ENCODE data around the gene ANXA11. TPM values are rescaled to one million over a fixed set of nuclear protein-coding genes. Genes with fewer than 3 reads are reported as not detected.
"Not testable (repeated sequence)": the region's sequence is repeated elsewhere in the genome, so short reads cannot be mapped to it uniquely, and the experiment has no call there.

ANXA11 gene
- total RNA-seq, 1 experiment from 2014 or later: 68.1 TPM

GRCh38 chr10:80214368-80214982 lies 9.1 kb upstream of the ANXA11 start:
- not testable (repeated sequence) for H3K27me3 Mint-ChIP-seq (ENCODE audit: low read depth); H3K23ac ChIP-seq (ENCODE audit: insufficient read length, low read depth, low read length); H3K4me2 ChIP-seq (ENCODE audit: insufficient read depth, insufficient read length, low read length); H2BK15ac ChIP-seq (ENCODE audit: low read depth, low read length); H2BK120ac ChIP-seq (ENCODE audit: low read depth, low read length, poor library complexity, severe bottlenecking); H3K18ac ChIP-seq (ENCODE audit: insufficient read length, low read depth, low read length); H3K79me1 ChIP-seq (ENCODE audit: insufficient read depth, low read depth, low read length, poor library complexity, severe bottlenecking); H3K4me1 ChIP-seq (ENCODE audit: insufficient read depth, low read length); H2BK12ac ChIP-seq (ENCODE audit: insufficient read length, low read depth, low read length); H3K4me3 Mint-ChIP-seq; H4K8ac ChIP-seq (replicated peaks; ENCODE audit: insufficient read length, low read depth, low read length); H3K27me3 ChIP-seq (ENCODE audit: insufficient read depth, low read length); H3K36me3 Mint-ChIP-seq (ENCODE audit: insufficient read depth in 1 of 3, low read depth in 3 of 3); H3K27ac Mint-ChIP-seq; H3K9ac ChIP-seq (ENCODE audit: extremely low read depth, insufficient read length, low read length); H4K91ac ChIP-seq (ENCODE audit: insufficient read length, low read depth, low read length); H3K4me1 Mint-ChIP-seq; H3K14ac ChIP-seq (ENCODE audit: insufficient read depth, low read length); H2AK5ac ChIP-seq (ENCODE audit: insufficient read length, low read length); DNase-seq; H2AFZ ChIP-seq (ENCODE audit: low read length); H3K79me2 ChIP-seq (ENCODE audit: insufficient read depth, low read length); H2BK20ac ChIP-seq (ENCODE audit: low read depth, low read length, poor library complexity, severe bottlenecking); H3T11ph ChIP-seq (ENCODE audit: low read length); H2BK5ac ChIP-seq (ENCODE audit: insufficient read length, low read length); H3K56ac ChIP-seq (ENCODE audit: insufficient read length, low read depth, low read length); H4K5ac ChIP-seq (ENCODE audit: insufficient read length, low read depth, low read length); H3K9me3 ChIP-seq (ENCODE audit: control insufficient read depth, low read depth, low read length); H4K20me1 ChIP-seq (ENCODE audit: control insufficient read depth, insufficient read depth, insufficient read length); H3K27ac ChIP-seq (ENCODE audit: insufficient read length, low read depth, low read length); H3K4ac ChIP-seq (ENCODE audit: low read depth, low read length); H3K23me2 ChIP-seq (ENCODE audit: insufficient read length, low read depth, low read length, poor library complexity, severe bottlenecking)
- WGBS (ENCODE audit: extremely low coverage, insufficient read length, low lambda C conversion rate): no CpG with 5 or more reads among the region's 5 CpGs
- peaks cover 6 to 10% of the 10 kb centered on the region in 2 experiments; a peak in 3 of 5 replicates for H3K9me3 Mint-ChIP-seq

- not testable (repeated sequence) for H3K79me2 ChIP-seq (ENCODE audit: insufficient read depth, low read length); H2BK12ac ChIP-seq (ENCODE audit: insufficient read length, low read depth, low read length); H4K5ac ChIP-seq (ENCODE audit: insufficient read length, low read depth, low read length); H3K27me3 ChIP-seq (ENCODE audit: insufficient read depth, low read length); H2BK20ac ChIP-seq (ENCODE audit: low read depth, low read length, poor library complexity, severe bottlenecking); H3K27ac Mint-ChIP-seq; H3K4ac ChIP-seq (ENCODE audit: low read depth, low read length); H3K79me1 ChIP-seq (ENCODE audit: insufficient read depth, low read depth, low read length, poor library complexity, severe bottlenecking); H2BK5ac ChIP-seq (ENCODE audit: insufficient read length, low read length); H3K9ac ChIP-seq (ENCODE audit: extremely low read depth, insufficient read length, low read length); H2AK5ac ChIP-seq (ENCODE audit: insufficient read length, low read length); H2AFZ ChIP-seq (ENCODE audit: low read length); H3K14ac ChIP-seq (ENCODE audit: insufficient read depth, low read length); H3K36me3 Mint-ChIP-seq (ENCODE audit: insufficient read depth in 1 of 3, low read depth in 3 of 3); H3K4me1 ChIP-seq (ENCODE audit: insufficient read depth, low read length); H2BK120ac ChIP-seq (ENCODE audit: low read depth, low read length, poor library complexity, severe bottlenecking); H3T11ph ChIP-seq (ENCODE audit: low read length); H3K18ac ChIP-seq (ENCODE audit: insufficient read length, low read depth, low read length); H2BK15ac ChIP-seq (ENCODE audit: low read depth, low read length); H3K9me3 ChIP-seq (ENCODE audit: control insufficient read depth, low read depth, low read length); H3K4me3 Mint-ChIP-seq; H4K8ac ChIP-seq (replicated peaks; ENCODE audit: insufficient read length, low read depth, low read length); H4K20me1 ChIP-seq (ENCODE audit: control insufficient read depth, insufficient read depth, insufficient read length); H3K23ac ChIP-seq (ENCODE audit: insufficient read length, low read depth, low read length); DNase-seq; H3K4me2 ChIP-seq (ENCODE audit: insufficient read depth, insufficient read length, low read length); H3K23me2 ChIP-seq (ENCODE audit: insufficient read length, low read depth, low read length, poor library complexity, severe bottlenecking); H3K56ac ChIP-seq (ENCODE audit: insufficient read length, low read depth, low read length); H3K27ac ChIP-seq (ENCODE audit: insufficient read length, low read depth, low read length); H4K91ac ChIP-seq (ENCODE audit: insufficient read length, low read depth, low read length)
- Mint-ChIP-seq H3K4me1 (peaks cover 9 to 10% of the 10 kb centered on the region in 2 experiments), H3K27me3 (ENCODE audit: low read depth) (peaks cover 14% of the 10 kb centered on the region), H3K9me3 (peaks cover 6 to 10% of the 10 kb centered on the region in 2 experiments; a peak in 3 of 5 replicates)
- no CpG with 5 or more reads among the region's 4 CpGs for WGBS (ENCODE audit: extremely low coverage, insufficient read length, low lambda C conversion rate)
Observed at GRCh38 chr10:80212535-80213115, 7.3 kb upstream of the ANXA11 start.

Data from H9 (cell line).